Measurements from ENCODE around the gene MTHFSD. TPM values are rescaled to one million over a fixed set of nuclear protein-coding genes. Genes with fewer than 3 reads are reported as not detected.

Gene MTHFSD
- total RNA-seq, 1 experiment from 2014 or later = 4.7 TPM

GRCh38 chr16:86562356-86562755, 7.3 kb upstream of the MTHFSD start:
- Histone ChIP-seq H3K27me3 (ENCODE audit: insufficient read depth, low read length) (peaks cover 24% of the 10 kb centered on the region), H3K4me1 (ENCODE audit: insufficient read depth, low read length) (0 out of 2 replicates have a peak, but pooled peaks cover 2% of the 10 kb centered on the region), H3K23me2 (ENCODE audit: insufficient read length, low read depth, low read length, poor library complexity, severe bottlenecking) (peaks cover 12% of the 10 kb centered on the region), H3K27ac (ENCODE audit: insufficient read length, low read depth, low read length) (no peak overlapping the region), H3K23ac (ENCODE audit: insufficient read length, low read depth, low read length) (no peak overlapping the region), H2BK15ac (ENCODE audit: low read depth, low read length) (no peak overlapping the region), H3K4me2 (ENCODE audit: insufficient read depth, insufficient read length, low read length) (no peak overlapping the region), H3K14ac (ENCODE audit: insufficient read depth, low read length) (no peak overlapping the region), H2BK120ac (ENCODE audit: low read depth, low read length, poor library complexity, severe bottlenecking) (no peak overlapping the region), H3K4ac (ENCODE audit: low read depth, low read length) (no peak overlapping the region), H2BK5ac (ENCODE audit: insufficient read length, low read length) (no peak overlapping the region), H2AFZ (ENCODE audit: low read length) (no peak overlapping the region), H3K79me2 (ENCODE audit: insufficient read depth, low read length) (no peaks in the 10 kb centered on the region), H4K8ac (replicated peaks; ENCODE audit: insufficient read length, low read depth, low read length) (no peak overlapping the region), H3T11ph (ENCODE audit: low read length) (no peak overlapping the region), H3K9me3 (ENCODE audit: control insufficient read depth, low read depth, low read length) (no peaks in the 10 kb centered on the region), H3K9ac (ENCODE audit: extremely low read depth, insufficient read length, low read length) (no peak overlapping the region), H4K20me1 (ENCODE audit: control insufficient read depth, insufficient read depth, insufficient read length) (no peaks in the 10 kb centered on the region), H3K18ac (ENCODE audit: insufficient read length, low read depth, low read length) (no peak overlapping the region), H4K5ac (ENCODE audit: insufficient read length, low read depth, low read length) (no peak overlapping the region), H3K79me1 (ENCODE audit: insufficient read depth, low read depth, low read length, poor library complexity, severe bottlenecking) (no peaks in the 10 kb centered on the region), H2BK20ac (ENCODE audit: low read depth, low read length, poor library complexity, severe bottlenecking) (no peak overlapping the region), H2BK12ac (ENCODE audit: insufficient read length, low read depth, low read length) (no peak overlapping the region), H3K56ac (ENCODE audit: insufficient read length, low read depth, low read length) (no peak overlapping the region), H4K91ac (ENCODE audit: insufficient read length, low read depth, low read length) (no peak overlapping the region), H2AK5ac (ENCODE audit: insufficient read length, low read length) (no peak overlapping the region)
- Mint-ChIP-seq H3K4me1 (peaks cover 20 to 26% of the 10 kb centered on the region in 2 experiments), H3K27me3 (ENCODE audit: low read depth) (peaks cover 50% of the 10 kb centered on the region), H3K36me3 (ENCODE audit: insufficient read depth in 1 of 3, low read depth in 3 of 3) (no peaks in the 10 kb centered on the region), H3K9me3 (peaks cover 0 to 3% of the 10 kb centered on the region in 2 experiments; a peak in 1 of 5 replicates), H3K4me3 (no peak overlapping the region), H3K27ac (no peak overlapping the region)
- DNase-seq = no peak
- no CpG with 5 or more reads among the region's 6 CpGs for WGBS (ENCODE audit: extremely low coverage, insufficient read length, low lambda C conversion rate)
- no peak for TF ChIP-seq CTCF (conservative IDR thresholded peaks at IDR 0.05)
